Endothelial cell (in vitro differentiated cells): ENCODE measurements around the gene TAS1R1. TPM values are rescaled to one million over a fixed set of nuclear protein-coding genes. Genes with fewer than 3 reads are reported as not detected.
A peak's percentile ranks its signal among the peaks of the same experiment; 100 is the strongest.

Experiments
- DNase-seq: peaks from one replicate; pipeline ENCODE4 v3.0.0; 2021; ENCODE audit warnings: low spot score
- H3K27ac Mint-ChIP-seq: one replicate; pipeline ENCODE4 v1.8.0; 2021; ENCODE audit warnings: mixed read lengths, inconsistent platforms; ENCODE audit not compliant: unreplicated experiment
- H3K27me3 Mint-ChIP-seq: one replicate; pipeline ENCODE4 v1.8.0; 2021; ENCODE audit warnings: mild to moderate bottlenecking, moderate library complexity, mixed read lengths, inconsistent platforms; ENCODE audit not compliant: unreplicated experiment
- H3K36me3 Mint-ChIP-seq: one replicate; pipeline ENCODE4 v1.8.0; 2021; ENCODE audit warnings: mild to moderate bottlenecking, low read depth, mixed read lengths, inconsistent platforms; ENCODE audit not compliant: unreplicated experiment
- H3K4me1 Mint-ChIP-seq: one replicate; pipeline ENCODE4 v1.8.0; 2021; ENCODE audit warnings: mild to moderate bottlenecking, mixed read lengths, inconsistent platforms; ENCODE audit not compliant: unreplicated experiment
- H3K4me3 Mint-ChIP-seq: one replicate; pipeline ENCODE4 v1.8.0; 2021; ENCODE audit warnings: mild to moderate bottlenecking, mixed read lengths, inconsistent platforms; ENCODE audit not compliant: unreplicated experiment
- H3K9me3 Mint-ChIP-seq: one replicate; pipeline ENCODE4 v1.8.0; 2021; ENCODE audit warnings: mixed read lengths, inconsistent platforms; ENCODE audit not compliant: unreplicated experiment
- CTCF ChIP-seq: fragments of 200-600 bp; sonication (generic); IDR thresholded peaks from one replicate; pipeline ENCODE4 v1.5.0; 2021; ENCODE audit warnings: antibody characterized with exemption; ENCODE audit not compliant: unreplicated experiment
- total RNA-seq: library from RNA; stranded (reverse); fragmentation: NEBNext Ultra II Directional; extraction: Animal tissue kit (Norgen Biotek cat#: 25700); gene quantifications from one replicate; pipeline ENCODE4 v1.2.1, GENCODE V29; 2021; ENCODE audit not compliant: unreplicated experiment

The TAS1R1 gene
- total RNA-seq, 1 donor from 2014 or later = not detected

GRCh38 chr1:6521536-6521935 is 33.6 kb upstream of the TAS1R1 start:
- Mint-ChIP-seq H3K9me3 (no peaks in the 10 kb centered on the region), H3K36me3 (peaks cover 8% of the 10 kb centered on the region), H3K4me1 (no peaks in the 10 kb centered on the region), H3K4me3 (no peak overlapping the region), H3K27me3 (peaks cover 4% of the 10 kb centered on the region), H3K27ac (no peak overlapping the region)
- no peak for DNase-seq
- TF ChIP-seq CTCF = no peak

- Mint-ChIP-seq H3K9me3 (no peaks in the 10 kb centered on the region), H3K36me3 (peaks cover 18% of the 10 kb centered on the region), H3K4me1 (no peaks in the 10 kb centered on the region), H3K27me3 (peaks cover 8% of the 10 kb centered on the region), H3K4me3 (no peak overlapping the region), H3K27ac (no peak overlapping the region)
- DNase-seq = peak; percentile 33
- peak; percentile 36 for TF ChIP-seq CTCF
Observed at GRCh38 chr1:6523566-6523965, 31.5 kb upstream of the TAS1R1 start.

GRCh38 chr1:6526316-6526715 is 28.8 kb upstream of the TAS1R1 start:
- no peak overlapping the region for H3K27ac Mint-ChIP-seq
- peaks cover 22% of the 10 kb centered on the region for H3K36me3 Mint-ChIP-seq
- H3K27me3 Mint-ChIP-seq = peaks cover 6% of the 10 kb centered on the region
- DNase-seq = no peak
- no peak for TF ChIP-seq CTCF
- H3K9me3 Mint-ChIP-seq = no peaks in the 10 kb centered on the region
- H3K4me1 Mint-ChIP-seq = no peaks in the 10 kb centered on the region
- H3K4me3 Mint-ChIP-seq = no peak overlapping the region

GRCh38 chr1:6528492-6528891 is 26.6 kb upstream of the TAS1R1 start:
- no peaks in the 10 kb centered on the region for H3K9me3 Mint-ChIP-seq
- no peak for DNase-seq
- H3K4me3 Mint-ChIP-seq = peak overlapping the region; percentile 62
- TF ChIP-seq CTCF = no peak
- no peak overlapping the region for H3K27ac Mint-ChIP-seq
- peaks cover 6% of the 10 kb centered on the region for H3K27me3 Mint-ChIP-seq
- H3K36me3 Mint-ChIP-seq = peaks cover 33% of the 10 kb centered on the region
- H3K4me1 Mint-ChIP-seq = no peaks in the 10 kb centered on the region

GRCh38 chr1:6530504-6531160 is 24.5 kb upstream of the TAS1R1 start:
- TF ChIP-seq CTCF = no peak
- no peak for DNase-seq
- Mint-ChIP-seq H3K27ac (no peak overlapping the region), H3K4me3 (no peak overlapping the region), H3K36me3 (peaks cover 37% of the 10 kb centered on the region), H3K4me1 (peaks cover 6% of the 10 kb centered on the region), H3K9me3 (no peaks in the 10 kb centered on the region), H3K27me3 (peaks cover 7% of the 10 kb centered on the region)
